ENCODE measurements around the gene OR4S2.

Gene OR4S2

GRCh38 chr11:55701429-55701828 lies 53.3 kb downstream of the OR4S2 start:
- Histone ChIP-seq H3K79me1 (ENCODE audit: low read length) (no peaks in the 10 kb centered on the region), H3K79me2 (ENCODE audit: control insufficient read depth, insufficient read depth, low read length, poor library complexity) (no peaks in the 10 kb centered on the region), H3K27me3 (ENCODE audit: insufficient read depth, low read length) (no peaks in the 10 kb centered on the region), H2AFZ (ENCODE audit: insufficient read depth, low read length, poor library complexity) (no peak overlapping the region), H3K36me3 (ENCODE audit: control insufficient read depth in 1 of 2, insufficient read depth in 2 of 2, low read length in 2 of 2) (no peaks in the 10 kb centered on the region), H3K9ac (ENCODE audit: low read length) (no peak overlapping the region), H3K4me2 (ENCODE audit: low read length) (no peak overlapping the region), H3K23ac (ENCODE audit: low read length) (no peak overlapping the region), H4K91ac (ENCODE audit: low read depth, low read length) (no peak overlapping the region), H2BK5ac (ENCODE audit: low read depth, low read length, poor library complexity) (no peak overlapping the region), H3K18ac (ENCODE audit: low read length) (no peak overlapping the region), H3K14ac (ENCODE audit: low read length) (no peak overlapping the region), H3K27ac (ENCODE audit: low read depth, low read length) (no peak overlapping the region), H3K4me3 (ENCODE audit: low read depth, low read length) (no peak overlapping the region), H2BK12ac (ENCODE audit: low read length) (no peak overlapping the region), H2BK120ac (ENCODE audit: insufficient read depth, low read length, poor library complexity) (no peak overlapping the region), H4K12ac (ENCODE audit: low read depth, low read length) (no peak overlapping the region), H3K4ac (ENCODE audit: low read depth, low read length) (no peak overlapping the region), H3K4me1 (ENCODE audit: control insufficient read depth in 1 of 2, insufficient read depth in 2 of 2, low read length in 2 of 2) (no peaks in the 10 kb centered on the region), H3K9me3 (ENCODE audit: insufficient read depth, low read depth, low read length) (peaks cover 17% of the 10 kb centered on the region), H2AK5ac (ENCODE audit: low read length) (no peak overlapping the region), H4K8ac (ENCODE audit: low read depth, low read length) (no peak overlapping the region)
- WGBS (ENCODE audit: extremely low coverage, insufficient coverage, insufficient read length): no CpG with 5 or more reads among the region's 4 CpGs
- DNase-seq: no peak
